Keratinocyte (primary cell): Measurements from ENCODE around the gene HNRNPAB. TPM values are rescaled to one million over a fixed set of nuclear protein-coding genes. Genes with fewer than 3 reads are reported as not detected.

ENCODE experiments used
- DNase-seq: peaks from one replicate; pipeline ENCODE4 v3.0.0-alpha.2; 2011; ENCODE audit warnings: low read depth, missing footprints, low spot score
- FAIRE-seq: peaks from 2 replicates; lab custom pipeline; 2011; peaks lifted over from hg19 to GRCh38; lab: Jason Lieb, UNC
- H2AFZ ChIP-seq: 2 replicates; pipeline ENCODE4 v1.6.0; 2012; ENCODE audit warnings: low read length, control low read depth, inconsistent platforms; ENCODE audit not compliant: control insufficient read depth
- H3K27ac ChIP-seq: 2 replicates; pipeline ENCODE4 v1.5.1; 2011; ENCODE audit warnings: low read length; ENCODE audit not compliant: control insufficient read depth, insufficient read depth
- H3K27me3 ChIP-seq: 3 replicates; pipeline ENCODE4 v1.6.0; 2011; ENCODE audit warnings: low read length; ENCODE audit not compliant: control insufficient read depth, insufficient read depth; ENCODE audit errors: extremely low read depth
- H3K36me3 ChIP-seq, 2 experiments: 2 replicates in 1 of 2; 3 replicates in 1 of 2; pipeline ENCODE4 v1.5.1; 2011; ENCODE audit warnings: low read length in 2 of 2, mild to moderate bottlenecking in 1 of 2; ENCODE audit not compliant: control insufficient read depth in 2 of 2, insufficient read depth in 2 of 2; ENCODE audit errors: extremely low read depth in 1 of 2
- H3K4me1 ChIP-seq: 3 replicates; pipeline ENCODE4 v1.5.1; 2011; ENCODE audit warnings: low read length; ENCODE audit not compliant: control insufficient read depth, insufficient read depth; ENCODE audit errors: extremely low read depth
- H3K4me2 ChIP-seq: 3 replicates; pipeline ENCODE4 v1.6.0; 2011; ENCODE audit warnings: low read depth, low read length; ENCODE audit not compliant: control insufficient read depth, insufficient read depth; ENCODE audit errors: extremely low read depth
- H3K4me3 ChIP-seq, 3 experiments: fragments of 200-600 bp in 1 of 3; sonication (generic) in 1 of 3; 2 replicates in 2 of 3; 3 replicates in 1 of 3; pipeline ENCODE4 v1.5.1; 2011 to 2016; ENCODE audit warnings: low read length in 3 of 3, mild to moderate bottlenecking in 3 of 3, control low read depth in 2 of 3, inconsistent platforms in 1 of 3, low read depth in 1 of 3, mixed read lengths in 1 of 3, mixed run types in 1 of 3, moderate library complexity in 1 of 3; ENCODE audit not compliant: control insufficient read depth in 2 of 3, insufficient read depth in 2 of 3; ENCODE audit errors: extremely low read depth in 1 of 3
- H3K79me2 ChIP-seq: 2 replicates; pipeline ENCODE4 v1.6.0; 2012; ENCODE audit warnings: low read length; ENCODE audit not compliant: control insufficient read depth, insufficient read depth
- H3K9ac ChIP-seq: 3 replicates; pipeline ENCODE4 v1.6.0; 2011; ENCODE audit warnings: low read length; ENCODE audit not compliant: control insufficient read depth, insufficient read depth; ENCODE audit errors: extremely low read depth
- H3K9me1 ChIP-seq: 3 replicates; pipeline ENCODE4 v1.6.0; 2011; ENCODE audit warnings: low read length; ENCODE audit not compliant: control insufficient read depth, insufficient read depth; ENCODE audit errors: extremely low read depth
- H3K9me3 ChIP-seq: 2 replicates; pipeline ENCODE4 v1.5.1; 2012; ENCODE audit warnings: low read depth, low read length; ENCODE audit not compliant: control insufficient read depth
- H4K20me1 ChIP-seq: 3 replicates; pipeline ENCODE4 v1.6.0; 2011; ENCODE audit warnings: low read length; ENCODE audit not compliant: control insufficient read depth, insufficient read depth; ENCODE audit errors: extremely low read depth
- EZH2 ChIP-seq: IDR thresholded peaks from one replicate; pipeline ENCODE4 v1.6.1; 2012; ENCODE audit warnings: inconsistent platforms, mild to moderate bottlenecking, low read length, moderate library complexity
- dilution Hi-C: fragments of 300-500 bp; cut with MboI; formaldehyde crosslinking; loops from one replicate; pipeline ENCODE4 v1.7.0; 2020; ENCODE audit warnings: low sequenced_read_pairs; ENCODE audit not compliant: extremely low pct_ligation_motif_present
- polyA plus RNA-seq, 5 experiments: library from polyadenylated mRNA; depleted of rRNA in 3 of 5; stranded (reverse) in 3 of 5; stranded (forward) in 1 of 5; unstranded in 1 of 5; fragments of >200 nt; gene quantifications; 1 replicate in 1 of 5; 2 replicates in 3 of 5; 3 replicates in 1 of 5; pipeline versions ENCODE4 v1.2.1 to v1.2.3, GENCODE V29; 2011 to 2012; ENCODE audit warnings: missing spikeins in 2 of 5, low read depth in 1 of 5, low replicate concordance in 1 of 5
- TF ChIP-seq, protein P1 (sequence below), 3 experiments: IDR thresholded peaks in 1 of 3; conservative IDR thresholded peaks in 1 of 3; optimal IDR thresholded peaks in 1 of 3; 2 replicates in 2 of 3; 3 replicates in 1 of 3; pipeline versions ENCODE3 to v1.5.1; 2011; ENCODE audit warnings: low read length in 3 of 3, mild to moderate bottlenecking in 3 of 3, moderate library complexity in 2 of 3, control low read depth in 1 of 3, inconsistent platforms in 1 of 3; ENCODE audit not compliant: insufficient read depth in 2 of 3; ENCODE audit errors: extremely low read depth in 1 of 3

HNRNPAB gene
- polyA plus RNA-seq, 1 donor (not counting 4 experiments of a cell fraction or from before 2014, with no cell fraction given): 161 TPM

DNA sequence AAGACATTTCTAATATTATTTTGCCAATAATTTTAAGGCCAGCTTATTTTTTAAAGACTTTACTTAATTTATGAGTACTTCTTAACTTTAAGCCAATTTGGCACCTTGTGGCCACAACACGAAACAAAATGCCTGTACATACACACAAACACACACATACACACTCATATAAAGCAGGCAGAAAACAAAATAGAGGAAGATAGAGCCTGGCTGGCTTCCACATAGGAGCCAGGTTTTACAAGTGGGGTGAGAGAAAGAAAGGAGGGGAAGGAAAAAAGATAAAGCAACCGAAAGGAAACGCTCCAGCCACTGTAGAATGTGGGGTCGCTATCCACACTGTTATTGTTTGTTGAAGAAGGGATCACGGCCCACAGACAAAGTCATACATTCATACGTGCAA lies 27.5 kb upstream of the HNRNPAB start:
- Histone ChIP-seq H3K27ac (no peak overlapping the region), H4K20me1 (no peaks in the 10 kb centered on the region), H3K9me3 (no peaks in the 10 kb centered on the region), H3K9ac (no peak overlapping the region), H3K9me1 (no peaks in the 10 kb centered on the region), H3K36me3 (no peaks in the 10 kb centered on the region), H3K4me2 (no peak overlapping the region), H3K79me2 (no peaks in the 10 kb centered on the region), H2AFZ (no peak overlapping the region), H3K27me3 (no peaks in the 10 kb centered on the region), H3K4me1 (no peaks in the 10 kb centered on the region), H3K4me3 (no peak overlapping the region)
- DNase-seq (no peak), FAIRE-seq (no peak)
- no peak for TF ChIP-seq EZH2
- TF ChIP-seq, protein P1, sequence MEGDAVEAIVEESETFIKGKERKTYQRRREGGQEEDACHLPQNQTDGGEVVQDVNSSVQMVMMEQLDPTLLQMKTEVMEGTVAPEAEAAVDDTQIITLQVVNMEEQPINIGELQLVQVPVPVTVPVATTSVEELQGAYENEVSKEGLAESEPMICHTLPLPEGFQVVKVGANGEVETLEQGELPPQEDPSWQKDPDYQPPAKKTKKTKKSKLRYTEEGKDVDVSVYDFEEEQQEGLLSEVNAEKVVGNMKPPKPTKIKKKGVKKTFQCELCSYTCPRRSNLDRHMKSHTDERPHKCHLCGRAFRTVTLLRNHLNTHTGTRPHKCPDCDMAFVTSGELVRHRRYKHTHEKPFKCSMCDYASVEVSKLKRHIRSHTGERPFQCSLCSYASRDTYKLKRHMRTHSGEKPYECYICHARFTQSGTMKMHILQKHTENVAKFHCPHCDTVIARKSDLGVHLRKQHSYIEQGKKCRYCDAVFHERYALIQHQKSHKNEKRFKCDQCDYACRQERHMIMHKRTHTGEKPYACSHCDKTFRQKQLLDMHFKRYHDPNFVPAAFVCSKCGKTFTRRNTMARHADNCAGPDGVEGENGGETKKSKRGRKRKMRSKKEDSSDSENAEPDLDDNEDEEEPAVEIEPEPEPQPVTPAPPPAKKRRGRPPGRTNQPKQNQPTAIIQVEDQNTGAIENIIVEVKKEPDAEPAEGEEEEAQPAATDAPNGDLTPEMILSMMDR (optimal IDR thresholded peaks at IDR 0.05 in 1 of 3, IDR thresholded peaks at IDR 0.05 in 1 of 3, conservative IDR thresholded peaks at IDR 0.05 in 1 of 3; ENCODE audit: extremely low read depth in 1 of 3, insufficient read depth in 2 of 3, low read length in 3 of 3): no peak
- dilution Hi-C loops: no loop called here

DNA sequence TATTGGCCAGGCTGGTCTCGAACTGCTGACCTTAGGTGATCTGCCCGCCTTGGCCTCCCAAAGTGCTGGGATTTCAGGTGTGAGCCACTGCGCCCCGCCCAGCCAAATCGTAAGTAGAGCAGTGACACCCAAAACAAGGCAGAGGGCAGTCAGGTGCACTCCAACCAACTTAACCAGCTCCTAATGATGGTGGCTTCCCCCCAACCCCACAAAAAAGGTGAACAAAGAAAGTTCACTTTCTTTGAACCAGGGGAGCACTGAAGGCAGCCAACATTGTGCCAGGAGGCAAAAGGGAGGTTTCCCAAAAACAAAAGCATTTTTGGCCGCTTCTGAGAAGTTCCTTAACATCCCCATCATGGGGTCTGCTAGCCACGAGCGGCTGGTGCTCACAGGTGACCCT lies 26.8 kb upstream of the HNRNPAB start:
- no peaks in the 10 kb centered on the region for H3K9me1 ChIP-seq

More for the DNA sequence above, 26.8 kb upstream of the HNRNPAB start:
- Histone ChIP-seq H3K4me3 (no peak overlapping the region), H3K4me1 (no peaks in the 10 kb centered on the region), H3K79me2 (no peaks in the 10 kb centered on the region), H3K9ac (no peak overlapping the region), H3K36me3 (no peaks in the 10 kb centered on the region), H3K4me2 (no peak overlapping the region), H2AFZ (no peak overlapping the region), H3K27ac (no peak overlapping the region), H3K9me3 (no peaks in the 10 kb centered on the region), H4K20me1 (no peaks in the 10 kb centered on the region), H3K27me3 (no peaks in the 10 kb centered on the region)
- FAIRE-seq: no peak
- no peak for TF ChIP-seq EZH2
- TF ChIP-seq, protein P1 (optimal IDR thresholded peaks at IDR 0.05 in 1 of 3, IDR thresholded peaks at IDR 0.05 in 1 of 3, conservative IDR thresholded peaks at IDR 0.05 in 1 of 3; ENCODE audit: extremely low read depth in 1 of 3, insufficient read depth in 2 of 3, low read length in 3 of 3): no peak
- no peak for DNase-seq
- dilution Hi-C loops: no loop called here
